HUES6 (cell line): ENCODE results near the gene PARD3.

Experiments used
- H3K27ac ChIP-seq: 2 replicates; pipeline ENCODE4 v1.7.0; 2013; ENCODE audit warnings: low read depth, mild to moderate bottlenecking, low read length, inconsistent platforms
- H3K27me3 ChIP-seq: 2 replicates; pipeline ENCODE4 v1.6.1; 2013; ENCODE audit warnings: low read length; ENCODE audit not compliant: control insufficient read depth, insufficient read depth
- H3K36me3 ChIP-seq: 2 replicates; pipeline ENCODE4 v1.6.1; 2013; ENCODE audit warnings: low read length; ENCODE audit not compliant: control insufficient read depth, insufficient read depth
- H3K4me1 ChIP-seq: 2 replicates; pipeline ENCODE4 v1.6.1; 2013; ENCODE audit warnings: low read length; ENCODE audit not compliant: control insufficient read depth, insufficient read depth
- H3K4me3 ChIP-seq: 2 replicates; pipeline ENCODE4 v1.5.1; 2013; ENCODE audit warnings: low read depth, low read length
- H3K9ac ChIP-seq: one replicate; pipeline ENCODE4 v1.6.1; 2013; ENCODE audit warnings: mild to moderate bottlenecking, low read length
- H3K9me3 ChIP-seq: 2 replicates; pipeline ENCODE4 v1.6.1; 2013; ENCODE audit warnings: low read depth, low read length; ENCODE audit not compliant: control insufficient read depth, insufficient read depth

The PARD3 gene

DNA sequence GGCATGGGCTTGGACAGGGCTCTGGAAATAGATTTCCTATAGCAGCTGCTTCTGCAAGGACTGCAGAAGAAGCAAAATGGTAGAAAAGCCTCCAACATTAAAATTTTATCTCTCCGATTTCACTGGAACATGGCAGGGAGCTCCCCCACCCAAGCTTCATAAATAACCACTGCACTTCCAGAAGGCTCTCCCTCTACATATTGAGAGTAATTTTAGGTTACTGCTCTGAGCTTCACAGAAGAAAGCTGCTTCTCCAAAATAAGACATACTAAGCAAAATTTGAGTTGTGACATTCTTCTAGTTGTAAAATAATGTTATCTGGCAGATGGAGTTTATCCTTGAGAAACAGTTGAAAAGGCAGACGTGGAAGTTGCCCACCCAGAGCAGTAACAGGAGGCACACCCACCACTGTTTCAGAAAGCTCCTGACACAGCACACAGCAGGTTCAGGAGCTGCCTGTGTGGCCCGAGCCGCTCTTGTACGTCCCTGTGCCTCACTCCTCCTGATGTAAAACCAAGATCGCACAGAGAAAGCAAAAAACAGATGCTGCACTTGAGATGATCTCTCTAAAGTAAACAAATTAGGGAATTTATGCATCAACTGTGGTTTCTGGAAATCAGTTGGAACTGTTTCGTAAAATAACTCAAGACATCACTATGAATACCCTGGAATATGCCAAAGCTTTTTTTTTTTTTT is 621.0 kb downstream of the PARD3 start:
- Histone ChIP-seq H3K4me1 (peaks cover 28% of the 10 kb centered on the region), H3K36me3 (no peaks in the 10 kb centered on the region), H3K27ac (no peak overlapping the region), H3K9ac (no peak overlapping the region), H3K9me3 (no peaks in the 10 kb centered on the region), H3K4me3 (no peak overlapping the region), H3K27me3 (no peaks in the 10 kb centered on the region)

DNA sequence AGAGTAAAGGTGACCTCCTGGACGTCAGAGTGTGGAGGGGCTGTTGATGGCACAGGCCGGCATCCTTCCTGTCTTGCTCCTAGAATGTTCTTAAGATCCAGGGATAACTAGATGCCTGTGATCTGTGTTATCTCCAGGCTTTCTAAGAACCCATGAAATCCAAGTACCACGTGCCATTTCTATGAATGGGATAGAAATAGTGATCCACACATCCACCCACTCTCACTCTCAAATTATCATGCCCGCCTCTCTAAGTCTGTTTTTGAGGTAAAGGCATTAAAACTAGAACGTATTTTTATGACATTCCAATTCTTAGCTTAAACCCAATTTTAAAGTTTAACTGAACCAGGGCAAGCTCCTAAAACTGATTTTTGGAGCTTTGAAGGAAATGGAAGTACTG is 622.5 kb downstream of the PARD3 start:
- Histone ChIP-seq H3K27ac (no peak overlapping the region), H3K4me3 (no peak overlapping the region), H3K27me3 (no peaks in the 10 kb centered on the region), H3K9ac (no peak overlapping the region), H3K36me3 (no peaks in the 10 kb centered on the region), H3K9me3 (no peaks in the 10 kb centered on the region), H3K4me1 (peaks cover 35% of the 10 kb centered on the region)

DNA sequence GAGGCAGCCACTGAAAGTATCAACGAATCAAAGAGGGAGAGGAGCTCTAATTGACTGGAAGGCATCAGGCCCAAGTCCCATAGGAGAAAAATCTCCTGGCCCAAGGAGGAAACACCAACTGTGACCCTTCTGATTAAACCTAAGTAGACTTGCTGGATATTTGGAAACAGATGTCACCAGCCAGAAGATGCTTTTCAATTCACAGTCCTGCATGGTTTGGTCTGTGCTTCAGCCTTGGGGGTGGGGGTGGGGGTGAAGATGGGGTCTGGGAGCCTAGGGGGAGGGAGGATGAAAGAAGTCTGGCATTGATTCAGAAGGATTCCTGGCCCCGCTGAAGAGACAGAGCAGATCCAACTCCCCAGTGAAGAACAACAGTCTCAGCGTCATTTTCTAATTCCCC is 623.7 kb downstream of the PARD3 start:
- H3K9me3 ChIP-seq = no peaks in the 10 kb centered on the region

DNA sequence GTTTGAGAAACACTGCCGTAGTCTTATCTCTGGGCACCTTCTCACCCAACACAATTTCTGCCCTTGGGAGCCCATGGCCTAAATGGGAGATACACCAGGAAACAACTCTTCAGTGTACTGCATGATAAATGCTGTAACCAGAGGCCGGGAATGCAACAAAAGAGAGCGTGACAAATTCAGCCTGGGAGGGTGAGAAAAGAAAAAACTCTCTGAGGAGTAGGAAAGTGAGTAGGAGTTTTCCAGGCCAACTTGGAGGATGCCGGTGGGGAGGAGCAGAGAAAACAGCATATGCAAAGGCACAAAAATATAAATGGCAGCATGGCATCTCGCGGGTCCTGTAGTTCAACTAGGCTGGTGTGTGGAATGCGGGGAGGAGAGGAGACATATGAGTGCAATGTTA is 624.5 kb downstream of the PARD3 start:
- no peaks in the 10 kb centered on the region for H3K9me3 ChIP-seq
- H3K4me3 ChIP-seq = no peak overlapping the region
- H3K9ac ChIP-seq = no peak overlapping the region
- H3K27me3 ChIP-seq = no peaks in the 10 kb centered on the region
- 0 out of 2 replicates have a peak overlapping the region, but pooled peaks have one; percentile 7 for H3K27ac ChIP-seq
- H3K36me3 ChIP-seq = no peaks in the 10 kb centered on the region
- H3K4me1 ChIP-seq = peaks cover 55% of the 10 kb centered on the region

More for the DNA sequence above, 623.7 kb downstream of the PARD3 start:
- H3K9ac ChIP-seq = no peak overlapping the region
- no peaks in the 10 kb centered on the region for H3K36me3 ChIP-seq
- peaks cover 48% of the 10 kb centered on the region for H3K4me1 ChIP-seq
- no peaks in the 10 kb centered on the region for H3K27me3 ChIP-seq
- H3K27ac ChIP-seq = no peak overlapping the region
- no peak overlapping the region for H3K4me3 ChIP-seq

DNA sequence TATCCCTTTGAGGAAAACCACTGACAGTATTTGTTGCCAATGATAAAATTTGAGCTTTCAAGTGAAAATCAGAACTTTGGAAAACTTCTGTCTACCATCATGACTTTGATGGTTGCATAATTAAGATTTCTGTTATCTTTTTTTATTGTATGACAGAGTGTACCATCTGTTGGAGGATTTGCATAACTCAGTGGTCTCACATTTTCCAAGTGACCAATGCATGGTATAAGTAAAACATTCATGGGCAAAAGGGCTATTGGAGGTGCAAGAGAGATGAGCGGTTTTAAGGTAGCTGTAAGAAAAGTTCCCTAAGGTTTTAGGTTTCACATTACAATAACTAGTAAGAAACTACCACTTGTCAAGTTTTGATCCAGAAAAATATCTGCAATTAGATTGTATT is 625.3 kb downstream of the PARD3 start:
- H3K4me3 ChIP-seq = no peak overlapping the region
- H3K4me1 ChIP-seq = peaks cover 62% of the 10 kb centered on the region
- no peaks in the 10 kb centered on the region for H3K9me3 ChIP-seq

DNA sequence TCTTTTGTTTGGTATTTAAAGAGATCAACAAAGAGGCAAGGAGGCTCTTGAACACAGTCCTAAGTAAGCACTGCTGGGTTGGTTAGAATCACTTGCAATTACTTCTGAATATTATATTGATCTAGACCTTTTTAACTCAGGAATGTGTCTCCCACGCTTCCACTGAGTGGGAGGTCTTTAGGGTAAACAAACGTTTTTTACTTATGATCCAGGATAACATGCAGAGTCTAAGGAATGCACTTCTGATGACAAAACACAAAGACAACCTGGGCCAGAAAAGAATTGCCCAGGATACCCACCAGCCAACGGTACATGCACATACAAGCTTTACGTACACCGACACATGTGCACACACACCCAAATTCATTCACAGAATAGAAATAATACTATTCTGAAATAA is 626.9 kb downstream of the PARD3 start:
- Histone ChIP-seq H3K27ac (no peak overlapping the region), H3K9ac (no peak overlapping the region), H3K4me3 (no peak overlapping the region), H3K9me3 (no peaks in the 10 kb centered on the region), H3K27me3 (no peaks in the 10 kb centered on the region), H3K36me3 (no peaks in the 10 kb centered on the region), H3K4me1 (peaks cover 66% of the 10 kb centered on the region)

More for the DNA sequence above, 625.3 kb downstream of the PARD3 start:
- no peaks in the 10 kb centered on the region for H3K36me3 ChIP-seq
- H3K9ac ChIP-seq = no peak overlapping the region
- H3K27me3 ChIP-seq = no peaks in the 10 kb centered on the region
- H3K27ac ChIP-seq = no peak overlapping the region

DNA sequence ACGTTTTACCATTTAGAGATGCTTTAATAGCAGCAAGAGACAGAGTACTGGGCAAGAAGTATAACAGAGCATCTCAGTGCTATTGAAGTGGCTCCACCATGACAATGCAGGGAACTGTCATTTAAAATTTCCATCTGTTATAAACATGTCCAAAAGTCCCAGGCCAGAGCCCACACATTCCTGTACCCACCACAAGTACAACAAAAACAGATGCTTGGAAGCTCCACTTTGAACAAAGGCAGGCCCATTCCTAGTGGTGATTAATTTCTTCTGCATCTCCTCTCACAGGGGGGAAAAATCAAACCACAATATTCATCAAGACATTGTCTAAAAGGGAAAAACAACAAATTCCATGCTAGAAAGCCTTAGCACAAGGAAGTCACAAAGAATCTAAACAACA is 627.9 kb downstream of the PARD3 start:
- Histone ChIP-seq H3K27ac (no peak overlapping the region), H3K9ac (no peak overlapping the region), H3K9me3 (no peaks in the 10 kb centered on the region), H3K4me3 (no peak overlapping the region), H3K27me3 (no peaks in the 10 kb centered on the region), H3K36me3 (no peaks in the 10 kb centered on the region), H3K4me1 (peaks cover 68% of the 10 kb centered on the region)

DNA sequence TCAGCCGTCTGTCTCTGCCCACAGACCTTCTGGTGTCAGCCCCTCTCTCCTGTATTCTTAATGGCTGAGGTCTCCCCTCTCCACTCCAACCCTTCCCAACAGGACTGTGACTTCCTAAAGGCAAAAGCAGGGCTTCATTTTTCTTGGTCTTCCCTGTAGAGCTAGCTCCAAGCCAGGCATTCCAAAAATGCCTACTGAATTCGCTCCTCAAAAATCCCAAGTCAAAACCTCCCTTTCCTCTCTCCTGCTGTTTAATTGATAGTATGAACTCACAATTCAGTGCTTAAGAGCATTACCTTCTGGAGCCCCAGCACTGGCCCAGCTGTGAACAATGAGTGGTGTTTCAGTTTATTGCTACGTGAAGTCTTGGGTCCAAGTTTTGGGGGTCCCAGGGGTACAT is 628.4 kb downstream of the PARD3 start:
- Histone ChIP-seq H3K27me3 (no peaks in the 10 kb centered on the region), H3K4me1 (peaks cover 73% of the 10 kb centered on the region), H3K36me3 (no peaks in the 10 kb centered on the region), H3K9me3 (no peaks in the 10 kb centered on the region), H3K27ac (no peak overlapping the region), H3K4me3 (no peak overlapping the region), H3K9ac (no peak overlapping the region)

DNA sequence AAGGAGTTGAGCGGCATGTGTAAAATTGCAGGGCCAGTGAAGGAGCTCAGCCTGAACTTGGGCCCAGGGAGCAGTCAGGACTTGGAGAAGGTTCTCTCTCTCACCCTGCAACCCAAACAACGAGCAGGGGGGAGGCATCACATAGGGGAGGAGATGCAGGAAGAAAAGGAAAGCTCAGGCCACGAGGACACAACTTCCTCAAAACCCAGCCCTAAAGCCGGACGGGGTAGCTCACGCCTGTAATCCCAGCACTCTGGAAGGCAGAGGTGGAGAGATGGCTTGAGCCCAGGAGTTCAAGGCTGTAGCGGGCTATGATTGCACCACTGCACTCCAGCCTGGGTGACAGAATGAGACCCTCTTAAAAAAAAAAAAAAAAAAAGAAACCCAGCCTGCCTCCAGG is 629.1 kb downstream of the PARD3 start:
- no peaks in the 10 kb centered on the region for H3K36me3 ChIP-seq
- H3K27ac ChIP-seq = no peak overlapping the region
- H3K27me3 ChIP-seq = no peaks in the 10 kb centered on the region
- peaks cover 73% of the 10 kb centered on the region for H3K4me1 ChIP-seq
- no peaks in the 10 kb centered on the region for H3K9me3 ChIP-seq
- H3K9ac ChIP-seq = peak overlapping the region; percentile 32
- no peak overlapping the region for H3K4me3 ChIP-seq

DNA sequence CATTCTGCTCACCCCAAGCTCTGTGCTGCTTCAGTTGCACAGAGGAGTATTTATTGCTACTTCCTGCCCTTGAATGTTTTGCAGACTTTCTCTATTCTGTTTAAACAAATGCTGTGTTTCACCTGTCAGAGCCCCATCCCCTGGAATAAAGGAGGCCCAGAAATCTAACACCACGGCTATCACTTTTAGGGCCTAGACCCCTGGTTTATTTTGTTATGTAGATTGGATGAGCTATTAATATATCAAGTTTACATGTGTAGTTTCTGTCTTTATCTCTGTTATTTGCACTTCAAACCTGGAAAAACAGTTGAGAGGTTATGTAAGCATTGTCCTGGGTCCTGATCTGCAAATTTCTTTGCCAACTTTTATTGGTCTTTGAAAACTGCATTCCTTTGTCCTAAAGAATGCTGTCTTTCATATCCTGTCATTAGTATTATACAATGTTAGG is 630.1 kb downstream of the PARD3 start:
- Histone ChIP-seq H3K27ac (no peak overlapping the region), H3K9me3 (no peaks in the 10 kb centered on the region), H3K27me3 (no peaks in the 10 kb centered on the region), H3K4me3 (no peak overlapping the region), H3K9ac (no peak overlapping the region), H3K36me3 (no peaks in the 10 kb centered on the region), H3K4me1 (peaks cover 73% of the 10 kb centered on the region)

DNA sequence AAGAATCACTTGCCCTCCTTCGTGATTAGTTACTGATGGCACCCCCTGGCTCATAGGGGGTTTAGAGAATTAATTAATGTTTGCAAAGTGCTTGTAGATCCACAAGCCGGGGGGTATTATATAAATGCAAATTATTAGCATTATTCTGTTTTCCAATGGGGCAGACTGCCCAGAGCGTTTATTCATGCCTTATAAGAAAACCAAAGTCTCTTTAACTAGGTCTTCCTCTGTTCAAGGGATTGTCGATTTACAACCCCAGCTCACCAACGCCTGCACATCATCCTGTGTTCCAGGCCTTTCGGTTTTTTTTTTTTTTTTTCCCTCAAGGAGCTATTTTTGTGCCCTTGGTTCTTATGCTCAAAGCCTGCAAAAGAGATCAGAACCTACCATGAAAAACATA is 630.7 kb downstream of the PARD3 start:
- H3K36me3 ChIP-seq = no peaks in the 10 kb centered on the region
- peaks cover 75% of the 10 kb centered on the region for H3K4me1 ChIP-seq
- no peak overlapping the region for H3K27ac ChIP-seq

More for the DNA sequence above, 630.7 kb downstream of the PARD3 start:
- Histone ChIP-seq H3K9ac (no peak overlapping the region), H3K27me3 (no peaks in the 10 kb centered on the region; the same call in 1 of the 2 replicates), H3K9me3 (no peaks in the 10 kb centered on the region), H3K4me3 (no peak overlapping the region)
